Epithelial cell of umbilical artery (primary cell): ENCODE data around the gene PDX1. TPM values are rescaled to one million over a fixed set of nuclear protein-coding genes. Genes with fewer than 3 reads are reported as not detected.

Source experiments
- total RNA-seq: library from RNA; depleted of rRNA; stranded (reverse); fragments of >200 nt; gene quantifications from 2 replicates; pipeline ENCODE4 v1.2.3, GENCODE V29; 2014

Gene PDX1
- not detected in 2 replicates for total RNA-seq

GRCh38 chr13:27919934-27920676 lies at the start of gene PDX1:
TSS of gene PDX1 (plus strand) at chr13:27920000. CDS start at chr13:27920139, 139 bp downstream.

GRCh38 chr13:27969082-27969865 lies 49.5 kb downstream of the PDX1 start, which contains the start of gene CDX2:
TSS of gene CDX2 (minus strand) at chr13:27969315. CDS start at chr13:27969006, 309 bp downstream.

Other genes starting within 250 kb of the PDX1 start
- not detected in 2 replicates for gene GSX1, start 127.5 kb upstream of the PDX1 start, total RNA-seq
- gene CDX2, start 49.3 kb downstream of the PDX1 start, total RNA-seq: not detected in 2 replicates
- not detected in 2 replicates for gene URAD, start 68.7 kb downstream of the PDX1 start, total RNA-seq
- not detected in 2 replicates for gene FLT3, start 180.6 kb downstream of the PDX1 start, total RNA-seq
- 14.3 and 16.3 TPM in 2 replicates for gene PAN3, start 218.5 kb downstream of the PDX1 start, total RNA-seq